B cell (primary cell): ENCODE data around the gene AGPAT1. TPM values are rescaled to one million over a fixed set of nuclear protein-coding genes. Genes with fewer than 3 reads are reported as not detected.
A peak's percentile ranks its signal among the peaks of the same experiment; 100 is the strongest.

Source experiments
- ATAC-seq: fragments of 200-7000 bp; cut with Tn5 transposase; one replicate; pipeline ENCODE4 v1.10.0; 2021; ENCODE audit warnings: low read depth, mild to moderate bottlenecking, moderate number of reproducible peaks, moderate library complexity
- CTCF ChIA-PET: fragments of 350-600 bp; sonication (Branson Sonifier 250); formaldehyde crosslinking; loops from one replicate; lab custom pipeline; 2021; ENCODE audit warnings: antibody characterized with exemption, inconsistent platforms; lab: Charles Lee
- POLR2A ChIA-PET: fragments of 350-600 bp; sonication (Branson Sonifier 250); formaldehyde crosslinking; loops from one replicate; lab custom pipeline; 2021; ENCODE audit warnings: antibody characterized with exemption; lab: Charles Lee
- DNase-seq: peaks from one replicate; pipeline ENCODE4 v3.0.0; 2013
- H2AFZ ChIP-seq: 2 replicates; pipeline ENCODE4 v1.6.1; 2012; ENCODE audit warnings: mild to moderate bottlenecking, low read depth, low read length; ENCODE audit not compliant: insufficient read depth, poor library complexity, severe bottlenecking
- H3K27ac ChIP-seq, 2 donors: 1 replicate in 1 of 2; 2 replicates in 1 of 2; pipeline ENCODE4 v1.5.1; 2012 to 2013; ENCODE audit warnings: low read length in 2 of 2, mild to moderate bottlenecking in 2 of 2, moderate library complexity in 1 of 2
- H3K27me3 ChIP-seq, 4 experiments: fragments of 200-600 bp in 1 of 4; sonication (generic) in 1 of 4; replicated peaks in 1 of 4; 1 replicate in 2 of 4; 2 replicates in 2 of 4; pipeline versions ENCODE4 v1.6.1 to v1.7.0; 2013 to 2016; ENCODE audit warnings: low read length in 3 of 4, mild to moderate bottlenecking in 2 of 4, mixed read lengths in 1 of 4, moderate library complexity in 1 of 4; ENCODE audit not compliant: insufficient read depth in 4 of 4, control insufficient read depth in 3 of 4; ENCODE audit errors: control extremely low read depth in 1 of 4
- H3K36me3 ChIP-seq, 2 experiments: replicated peaks in 1 of 2; 1 replicate in 1 of 2; 2 replicates in 1 of 2; pipeline versions ENCODE4 v1.6.1 to v1.7.1; 2013; ENCODE audit warnings: low read length in 1 of 2; ENCODE audit not compliant: insufficient read depth in 2 of 2, control insufficient read depth in 1 of 2; ENCODE audit errors: control extremely low read depth in 1 of 2, extremely low read depth in 1 of 2
- H3K4me1 ChIP-seq, 2 donors: fragments of 200-600 bp in 1 of 2; sonication (generic) in 1 of 2; 1 replicate in 1 of 2; 2 replicates in 1 of 2; pipeline versions ENCODE4 v1.5.1 to v1.6.1; 2013 to 2017; ENCODE audit warnings: low read length in 2 of 2; ENCODE audit not compliant: control insufficient read depth in 2 of 2, insufficient read depth in 2 of 2
- H3K4me2 ChIP-seq: replicated peaks from 2 replicates; pipeline ENCODE3; 2012; ENCODE audit warnings: mild to moderate bottlenecking, low read depth, low read length; ENCODE audit not compliant: poor library complexity, severe bottlenecking
- H3K4me3 ChIP-seq, 5 experiments: fragments of 200-600 bp in 1 of 5; sonication (generic) in 1 of 5; 1 replicate in 3 of 5; 2 replicates in 2 of 5; pipeline versions ENCODE4 v1.5.1 to v1.7.0; 2011 to 2016; ENCODE audit warnings: low read length in 4 of 5, mild to moderate bottlenecking in 4 of 5, low read depth in 2 of 5, control low read depth in 1 of 5, moderate library complexity in 1 of 5; ENCODE audit not compliant: insufficient read depth in 1 of 5; ENCODE audit errors: control extremely low read depth in 1 of 5, extremely low read depth in 1 of 5
- H3K79me2 ChIP-seq: fragments of 200-600 bp; sonication (generic); one replicate; pipeline ENCODE4 v1.6.0; 2016; ENCODE audit warnings: low read length; ENCODE audit not compliant: control insufficient read depth, insufficient read depth
- H3K9ac ChIP-seq: fragments of 200-600 bp; sonication (generic); 2 replicates; pipeline ENCODE4 v1.6.1; 2017; ENCODE audit warnings: mild to moderate bottlenecking, low read length, moderate library complexity
- H3K9me3 ChIP-seq, 3 donors: one replicate each; pipeline versions ENCODE4 v1.6.1 to v1.7.1; 2013; ENCODE audit warnings: low read length in 2 of 3; ENCODE audit not compliant: control insufficient read depth in 2 of 3, insufficient read depth in 1 of 3; ENCODE audit errors: control extremely low read depth in 1 of 3
- H4K20me1 ChIP-seq: 2 replicates; pipeline ENCODE4 v1.6.0; 2012; ENCODE audit warnings: mild to moderate bottlenecking, low read length; ENCODE audit not compliant: insufficient read depth, control insufficient read depth, poor library complexity, severe bottlenecking
- H3K27ac Mint-ChIP-seq: one replicate; pipeline ENCODE4 v1.8.0; 2021; ENCODE audit warnings: mixed read lengths
- H3K27me3 Mint-ChIP-seq: one replicate; pipeline ENCODE4 v1.8.0; 2021; ENCODE audit warnings: mixed read lengths
- H3K4me1 Mint-ChIP-seq: one replicate; pipeline ENCODE4 v1.8.0; 2021; ENCODE audit warnings: mixed read lengths
- H3K4me3 Mint-ChIP-seq: one replicate; pipeline ENCODE4 v1.8.0; 2021; ENCODE audit warnings: mixed read lengths
- H3K9me3 Mint-ChIP-seq: one replicate; pipeline ENCODE4 v1.8.0; 2022; ENCODE audit warnings: mixed read lengths; ENCODE audit not compliant: insufficient read depth
- EZH2 ChIP-seq: IDR thresholded peaks from 2 replicates; pipeline ENCODE4 v1.6.1; 2012; ENCODE audit warnings: borderline replicate concordance, low read depth, mild to moderate bottlenecking, moderate library complexity, low read length; ENCODE audit not compliant: insufficient read depth, poor library complexity, severe bottlenecking
- WGBS: methylation state at CpG from one replicate; pipeline ENCODE4 v1.1.5; 2013; ENCODE audit warnings: missing lambda C conversion rate; ENCODE audit not compliant: insufficient coverage; 5-methylcytosine and 5-hydroxymethylcytosine counted together
- intact Hi-C: fragments of 100-400 bp; cut with micrococcal nuclease; formaldehyde crosslinking; loops from one replicate; pipeline ENCODE4 v1.10.0; 2022
- polyA plus RNA-seq: library from polyadenylated mRNA; depleted of rRNA; stranded (reverse); fragments of >200 nt; gene quantifications from 2 replicates; pipeline ENCODE4 v1.2.3, GENCODE V29; 2012
- total RNA-seq, 2 donors: library from RNA; stranded (reverse); fragments of 120-200 nt in 1 of 2; gene quantifications; 1 replicate in 1 of 2; 2 replicates in 1 of 2; pipeline versions ENCODE4 v1.2.3 to v1.2.4, GENCODE V29; 2013 to 2022
- TF ChIP-seq, protein P1 (sequence below): fragments of 200-600 bp; IDR thresholded peaks from one replicate; pipeline ENCODE4 v1.8.0; 2022; ENCODE audit warnings: antibody characterized with exemption, mild to moderate bottlenecking

AGPAT1 gene
- total and polyA plus RNA-seq, 2 donors (not counting 1 experiment from before 2014, with no cell fraction given): 29.8 to 37.1 TPM

DNA sequence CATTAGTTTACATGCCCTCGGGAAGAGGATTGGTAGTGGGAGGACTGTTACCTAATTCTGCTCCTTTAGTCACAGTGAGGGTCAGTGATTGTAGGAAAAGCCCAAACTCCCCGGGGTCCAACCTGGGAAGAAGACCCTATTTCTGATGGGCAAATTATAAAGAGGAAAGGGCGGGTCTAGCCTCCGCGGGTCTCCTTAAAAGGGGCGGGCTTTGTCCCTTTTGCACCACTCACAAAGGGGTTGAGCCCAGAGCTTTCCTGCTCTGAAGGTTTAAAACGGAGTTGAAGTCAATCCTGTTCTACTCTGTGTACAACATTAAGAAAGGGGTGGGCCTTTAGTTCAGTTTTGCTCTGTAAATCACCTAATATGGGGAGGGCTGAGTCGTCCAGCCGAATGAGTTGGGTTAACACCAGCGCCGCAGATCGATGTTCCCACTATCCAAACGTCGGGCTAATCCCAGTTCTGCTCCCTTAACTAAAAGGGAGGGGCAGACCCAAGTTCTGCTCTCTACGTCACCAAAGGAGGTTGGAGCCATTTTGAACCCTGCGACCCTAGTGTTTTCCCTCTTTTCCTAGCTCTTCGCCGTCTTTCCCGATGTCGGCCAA is 1.4 kb upstream of the AGPAT1 start:
- H3K9me3 Mint-ChIP-seq: no peaks in the 10 kb centered on the region
- peaks cover 71% of the 10 kb centered on the region for H3K4me1 Mint-ChIP-seq
- no peaks in the 10 kb centered on the region for H3K27me3 ChIP-seq
- H2AFZ ChIP-seq: peak overlapping the region; percentile 86
- H3K79me2 ChIP-seq: peaks cover 25% of the 10 kb centered on the region
- H3K4me3 ChIP-seq: peak overlapping the region; percentile 68 to 82 (median 75)
- intact Hi-C loops: loop anchor here (5.0 kb wide), 6 partner anchors 220 to 1395 kb away; partner anchors contain the start of genes CSNK2B, HSD17B8, LY6G5B and NELFE
- no peaks in the 10 kb centered on the region for H4K20me1 ChIP-seq
- H3K4me1 ChIP-seq: peaks cover 34 to 50% of the 10 kb centered on the region in 2 donors
- CTCF ChIA-PET: interaction anchor here (0.9 to 1.4 kb wide), 4 partner anchors 14 to 59 kb away, joined by 3 to 6 read pairs (median 4); no protein-coding TSS in a partner anchor
- DNase-seq (no peak), ATAC-seq (no peak)
- peaks cover 0 to 20% of the 10 kb centered on the region in 2 experiments for H3K36me3 ChIP-seq
- POLR2A ChIA-PET: interaction anchor here (0.7 to 3.0 kb wide), 8 partner anchors 11 to 794 kb away, joined by 3 to 25 read pairs (median 7); partner anchors contain the start of genes FKBPL, GPSM3 and PBX2
- no peaks in the 10 kb centered on the region for H3K27me3 Mint-ChIP-seq
- H3K4me2 ChIP-seq: peak overlapping the region; percentile 93
- H3K4me3 Mint-ChIP-seq: peak overlapping the region; percentile 97
- TF ChIP-seq, protein P1, sequence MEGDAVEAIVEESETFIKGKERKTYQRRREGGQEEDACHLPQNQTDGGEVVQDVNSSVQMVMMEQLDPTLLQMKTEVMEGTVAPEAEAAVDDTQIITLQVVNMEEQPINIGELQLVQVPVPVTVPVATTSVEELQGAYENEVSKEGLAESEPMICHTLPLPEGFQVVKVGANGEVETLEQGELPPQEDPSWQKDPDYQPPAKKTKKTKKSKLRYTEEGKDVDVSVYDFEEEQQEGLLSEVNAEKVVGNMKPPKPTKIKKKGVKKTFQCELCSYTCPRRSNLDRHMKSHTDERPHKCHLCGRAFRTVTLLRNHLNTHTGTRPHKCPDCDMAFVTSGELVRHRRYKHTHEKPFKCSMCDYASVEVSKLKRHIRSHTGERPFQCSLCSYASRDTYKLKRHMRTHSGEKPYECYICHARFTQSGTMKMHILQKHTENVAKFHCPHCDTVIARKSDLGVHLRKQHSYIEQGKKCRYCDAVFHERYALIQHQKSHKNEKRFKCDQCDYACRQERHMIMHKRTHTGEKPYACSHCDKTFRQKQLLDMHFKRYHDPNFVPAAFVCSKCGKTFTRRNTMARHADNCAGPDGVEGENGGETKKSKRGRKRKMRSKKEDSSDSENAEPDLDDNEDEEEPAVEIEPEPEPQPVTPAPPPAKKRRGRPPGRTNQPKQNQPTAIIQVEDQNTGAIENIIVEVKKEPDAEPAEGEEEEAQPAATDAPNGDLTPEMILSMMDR: no peak
- no peak for TF ChIP-seq EZH2
- WGBS: 0% methylated on average over 11 of the region's 20 CpGs
- peak overlapping the region; percentile 99 for H3K27ac Mint-ChIP-seq
- peak overlapping the region; percentile 97 to 98 for H3K27ac ChIP-seq
- no peaks in the 10 kb centered on the region for H3K9me3 ChIP-seq
- H3K9ac ChIP-seq: peak overlapping the region; percentile 81
